ENCODE measurements around the gene RAB7B.
A peak's percentile ranks its signal among the peaks of the same experiment; 100 is the strongest.
"Not testable (repeated sequence)": the region's sequence is repeated elsewhere in the genome, so short reads cannot be mapped to it uniquely, and the experiment has no call there.

RAB7B gene
- total RNA-seq = 0 to 0.07 reads per million in 2 donors

GRCh38 chr1:206002871-206003801 is at the start of gene RAB7B:
Gene RAB7B, minus strand, starts transcription at chr1:206003395. Its CDS starts 9,260 bp downstream, at chr1:205994135.
- no peak for DNase-seq

- DNase-seq = not testable (repeated sequence)
These were observed 49.2 kb upstream of the RAB7B start for GRCh38 chr1:206052231-206052865.

DNA sequence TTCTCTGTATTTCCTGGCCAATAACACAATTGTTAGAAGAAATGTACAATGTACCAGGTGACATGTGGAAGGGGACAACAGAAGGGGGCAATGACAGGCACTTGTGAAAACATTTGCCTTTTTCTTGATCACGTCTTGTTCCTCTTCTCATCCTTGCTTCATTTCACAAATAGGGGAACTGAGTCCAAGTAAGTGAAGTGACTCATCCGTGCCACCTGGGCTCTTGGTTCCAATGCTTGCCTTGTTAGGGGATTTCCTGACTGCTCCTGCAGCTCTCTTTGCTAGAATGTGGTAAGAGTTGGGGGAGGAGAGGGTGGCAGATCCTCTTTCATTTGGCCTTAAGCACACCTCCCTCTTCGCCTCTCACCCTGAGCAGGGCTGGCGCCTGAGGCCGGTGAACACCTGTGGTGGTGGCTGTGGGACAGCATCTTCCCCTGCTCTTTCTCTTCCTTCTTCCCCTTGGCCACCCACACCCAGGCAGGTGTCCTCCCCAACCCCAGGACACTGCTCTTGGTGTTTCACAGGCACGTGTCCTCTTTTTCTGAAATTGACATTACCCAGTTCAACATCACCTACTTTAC is 47.5 kb upstream of the RAB7B start:
- peak; percentile 5 for DNase-seq

- no peak for DNase-seq
These were observed 46.9 kb upstream of the RAB7B start for GRCh38 chr1:206049919-206050600.

DNA sequence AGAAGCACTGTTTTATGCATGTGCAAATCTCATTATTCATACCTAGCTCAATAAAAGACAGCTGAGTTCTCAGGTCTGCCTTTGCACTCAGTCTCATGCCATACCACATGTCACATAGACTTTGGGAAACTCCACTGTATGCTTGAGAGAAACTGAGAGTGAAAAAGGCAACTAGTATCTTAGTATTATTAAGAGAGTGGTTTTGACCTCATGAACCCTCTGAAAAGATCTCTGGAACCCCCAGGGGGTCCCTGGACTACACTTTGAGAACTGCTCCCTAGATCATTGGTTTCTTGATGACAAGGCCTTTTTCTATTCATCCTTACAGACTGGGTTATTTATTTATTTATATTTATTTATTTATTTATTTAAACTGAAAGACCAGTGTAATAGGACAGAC is 46.1 kb upstream of the RAB7B start:
- no peak for DNase-seq

DNA sequence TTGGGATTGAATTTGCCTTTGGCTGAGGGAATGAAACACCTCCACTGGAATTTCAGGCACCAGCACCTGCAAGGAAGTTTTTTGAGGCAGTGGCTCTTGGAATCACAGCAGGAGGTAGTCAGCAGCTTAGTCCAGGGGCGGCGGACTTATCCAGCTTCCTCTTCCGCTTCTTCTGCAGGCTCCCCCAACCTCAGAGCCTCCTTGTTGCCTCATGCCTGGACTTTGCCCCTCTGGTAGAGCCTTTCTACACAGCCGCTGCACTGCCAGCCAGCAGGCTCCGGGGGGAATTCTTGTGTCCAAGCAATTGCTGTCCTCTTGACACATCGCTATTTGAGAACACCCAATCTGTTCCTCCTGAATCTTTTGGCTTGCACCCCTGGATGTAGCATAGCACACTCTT is 45.4 kb upstream of the RAB7B start:
- DNase-seq = no peak

DNA sequence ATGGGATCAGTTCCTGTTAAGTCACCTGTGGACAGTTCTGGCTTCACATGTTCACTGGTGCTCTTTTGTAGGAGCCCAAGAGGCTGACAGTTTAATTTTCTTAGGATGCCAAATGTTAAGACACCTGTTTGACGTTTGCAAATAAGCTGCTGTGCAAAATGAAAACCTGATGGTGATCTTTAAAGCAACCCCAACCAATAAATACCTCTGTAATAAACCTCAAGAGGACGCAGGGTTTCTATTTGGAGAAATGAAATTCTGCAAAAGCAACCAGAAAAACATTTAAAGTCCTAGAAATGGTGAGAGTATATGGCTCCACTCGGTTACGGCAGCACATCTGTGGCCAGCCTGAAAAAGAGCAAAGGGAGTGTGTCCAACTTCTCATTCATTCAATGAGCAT is 44.1 kb upstream of the RAB7B start:
- DNase-seq = no peak

GRCh38 chr1:206041640-206042039 is 38.4 kb upstream of the RAB7B start:
- DNase-seq = no peak

GRCh38 chr1:206040328-206040727 is 37.1 kb upstream of the RAB7B start:
- no peak for DNase-seq

DNA sequence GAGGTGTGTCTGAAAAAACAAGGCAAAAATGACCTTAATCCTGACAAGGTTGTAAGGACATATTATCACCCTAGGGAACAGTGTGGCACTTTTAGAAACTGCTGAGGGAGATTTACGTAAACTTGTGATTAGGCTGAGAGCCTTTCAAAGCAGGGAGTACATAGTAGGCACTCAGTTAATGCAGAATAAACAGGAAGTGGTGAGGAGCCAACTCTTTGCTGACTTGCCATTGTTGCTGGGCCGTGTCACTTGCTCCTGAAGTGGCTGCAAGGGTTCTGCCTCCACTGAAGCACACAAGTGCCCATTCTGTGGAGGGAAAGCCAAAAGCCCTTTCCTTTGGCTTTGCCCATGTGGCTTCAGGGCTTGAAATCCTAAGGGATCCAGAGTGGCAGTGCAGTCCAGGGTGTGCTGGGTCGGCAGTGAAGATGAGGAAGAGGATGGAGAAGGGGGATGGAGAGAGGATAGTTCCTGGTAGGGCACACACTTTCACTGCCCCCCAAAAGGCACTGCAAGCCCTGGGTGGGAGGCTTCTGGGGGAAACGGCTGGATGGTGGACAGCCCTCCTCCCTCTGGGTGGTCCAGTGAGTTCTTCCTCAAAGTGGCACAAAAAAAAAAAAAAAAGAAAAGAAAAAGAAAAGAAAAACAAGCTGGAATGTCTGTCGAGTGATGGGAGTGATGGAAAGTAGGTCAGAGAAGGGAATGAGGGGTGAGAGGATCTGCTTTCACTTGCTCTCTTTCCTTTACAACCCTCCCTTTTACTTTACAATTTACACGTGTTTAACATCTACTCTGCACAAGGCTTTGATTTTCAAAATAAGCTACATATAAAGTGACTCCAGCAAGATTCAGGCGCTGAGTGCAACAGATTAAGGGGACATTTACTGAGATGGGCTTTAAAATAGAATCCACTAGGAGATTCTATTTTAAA is 36.1 kb upstream of the RAB7B start:
- no peak for DNase-seq

GRCh38 chr1:206037581-206037980 is 34.4 kb upstream of the RAB7B start:
- DNase-seq = no peak

DNA sequence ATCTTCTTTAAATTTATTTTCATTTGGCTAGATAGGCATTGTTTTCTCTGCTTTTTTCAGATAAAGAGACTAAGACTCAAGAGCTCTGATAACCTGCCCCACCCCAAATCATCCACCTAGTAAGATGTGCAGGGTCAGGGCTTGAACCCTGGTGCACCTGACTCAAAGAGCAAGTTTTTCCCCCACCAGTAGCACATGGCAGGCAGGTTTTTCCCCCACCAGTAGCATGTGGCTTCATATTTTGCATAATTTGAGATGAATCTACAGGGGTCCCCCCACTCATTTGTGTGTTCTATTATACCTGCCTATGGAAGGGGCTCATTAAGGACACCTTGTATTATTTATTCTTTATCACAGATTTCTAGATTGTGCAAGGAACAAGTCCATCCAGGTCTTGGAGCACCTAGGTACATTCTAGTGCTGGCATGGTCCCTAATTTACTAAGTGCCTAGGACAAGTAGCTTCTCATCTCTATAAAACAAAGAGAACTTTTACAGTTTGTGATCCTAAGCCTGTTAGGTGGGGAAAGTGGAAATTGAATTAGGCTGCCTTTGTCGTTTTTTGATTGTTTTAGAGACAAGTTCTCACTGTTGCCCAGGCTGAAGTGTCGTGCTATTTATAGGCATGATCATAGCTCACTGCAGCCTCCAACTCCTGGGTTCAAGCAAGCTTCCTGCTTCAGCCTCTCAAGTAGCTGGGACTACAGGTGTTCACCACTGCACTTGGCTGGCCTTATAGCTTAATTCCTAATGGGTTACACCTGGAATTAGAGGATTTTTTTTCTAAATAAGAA is 33.7 kb upstream of the RAB7B start:
- no peak for DNase-seq

DNA sequence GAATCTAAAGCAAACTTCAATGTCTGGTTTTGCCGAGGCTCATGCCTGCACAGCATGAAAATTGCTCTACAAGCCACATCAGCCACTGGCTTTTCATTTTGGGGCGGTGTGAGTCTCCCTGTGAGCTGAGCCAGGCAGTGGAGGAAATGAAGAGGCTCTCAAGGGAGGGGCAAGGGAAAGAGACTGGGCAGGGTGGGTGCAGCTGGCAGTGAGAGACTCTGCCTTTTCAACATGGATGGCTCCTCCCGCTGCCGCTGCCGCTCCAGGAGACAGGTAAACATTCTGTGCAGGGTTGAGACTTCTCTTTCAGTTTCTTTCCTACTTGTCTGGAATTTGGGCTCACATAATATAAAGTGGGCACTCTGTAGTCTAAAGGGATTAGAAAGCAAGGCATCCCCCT is 31.8 kb upstream of the RAB7B start:
- DNase-seq = no peak

GRCh38 chr1:206032380-206033140 is 29.4 kb upstream of the RAB7B start:
- no peak for DNase-seq

DNA sequence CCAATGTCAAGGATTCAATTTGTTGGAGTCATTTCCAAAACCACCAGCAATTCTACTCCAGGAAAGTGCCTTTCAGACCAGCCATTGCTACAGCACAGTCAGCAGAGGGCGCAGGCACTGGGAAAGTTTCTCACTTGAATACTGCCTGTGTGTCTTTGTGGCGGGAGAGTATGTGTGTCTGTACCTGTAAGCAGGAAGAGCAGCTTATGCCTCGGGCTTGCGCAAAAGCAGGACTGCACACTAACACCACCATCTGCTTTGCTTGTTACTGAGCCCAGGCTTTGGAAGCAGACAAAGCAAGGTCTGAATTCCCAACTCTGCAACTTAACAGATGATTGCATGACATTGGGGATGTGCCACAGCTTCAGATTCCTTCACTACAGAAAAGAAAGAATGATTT is 27.5 kb upstream of the RAB7B start:
- peak; percentile 50 for DNase-seq

GRCh38 chr1:206030191-206030590 is 27.0 kb upstream of the RAB7B start:
- no peak for DNase-seq

DNA sequence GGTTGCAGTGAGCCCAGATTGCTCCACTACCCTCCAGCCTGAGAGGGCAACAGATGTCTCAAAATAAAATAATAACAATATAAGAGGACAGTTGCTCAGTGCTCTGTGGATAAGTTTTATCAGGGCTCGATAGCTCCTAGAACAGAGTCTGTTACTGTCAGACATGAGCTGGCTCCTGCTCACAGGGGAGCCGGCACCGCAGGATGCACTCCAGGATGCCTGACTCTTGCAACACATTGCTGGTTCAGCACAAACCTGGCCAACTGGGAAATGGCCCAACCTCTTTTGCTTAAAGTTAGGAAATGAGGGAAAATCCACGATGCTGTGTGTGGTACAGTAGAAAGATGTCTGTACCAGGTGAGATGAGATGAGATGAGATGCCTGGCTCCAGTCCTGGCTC is 26.3 kb upstream of the RAB7B start:
- DNase-seq = no peak

GRCh38 chr1:206025283-206025820 is 22.2 kb upstream of the RAB7B start:
- DNase-seq = no peak

DNA sequence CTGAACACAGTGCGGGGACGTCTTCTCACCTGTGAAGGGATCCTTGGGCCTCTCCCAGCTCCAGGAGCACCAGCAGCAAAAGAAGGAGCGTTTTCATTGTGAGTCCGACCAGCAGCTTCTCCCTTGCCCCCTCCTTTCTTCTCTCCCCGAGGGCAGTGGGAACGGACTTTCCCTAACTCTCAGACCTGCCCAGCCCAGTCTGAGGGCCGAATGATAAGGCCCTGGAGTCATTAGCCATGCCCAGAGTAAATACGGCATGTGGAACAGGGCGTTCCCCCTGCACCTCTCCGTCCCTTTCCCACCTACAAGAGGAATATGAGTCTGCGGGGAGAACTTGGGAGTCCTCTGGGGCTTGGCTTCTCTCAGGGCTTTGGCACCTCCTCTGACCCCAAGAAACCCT is 20.5 kb upstream of the RAB7B start, which contains the start of gene CTSE:
CTSE (minus strand) TSS at position 201 of the 400 bp plus-strand sequence; CDS start at position 97, 104 bp downstream.
- no peak for DNase-seq

DNA sequence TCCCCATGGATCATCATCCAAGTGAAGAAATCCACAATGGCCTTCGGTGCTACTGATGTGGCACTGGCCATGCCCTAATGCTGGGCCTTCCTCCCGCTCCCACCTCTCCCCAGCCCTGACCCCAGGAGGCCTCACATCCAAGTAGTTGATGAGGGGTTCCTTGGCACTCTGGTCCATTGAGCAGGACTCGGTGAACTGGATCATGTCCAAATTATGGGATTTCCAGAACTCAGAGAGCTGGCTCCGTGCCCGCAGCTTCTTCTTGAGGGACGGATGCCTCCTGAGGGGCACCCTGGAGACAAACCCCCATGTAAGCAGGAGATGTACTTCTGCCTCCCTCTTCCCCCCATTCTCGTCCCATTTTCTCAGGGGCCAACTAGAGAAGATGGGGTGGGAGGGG is 19.6 kb upstream of the RAB7B start:
- DNase-seq = no peak

Measured in T-helper 9 cell (primary cell).